Measurements from ENCODE around the gene GLS.
A peak's percentile ranks its signal among the peaks of the same experiment; 100 is the strongest.
"Not testable (repeated sequence)": the region's sequence is repeated elsewhere in the genome, so short reads cannot be mapped to it uniquely, and the experiment has no call there.

Gene GLS

GRCh38 chr2:190856985-190857384 is 23.6 kb upstream of the GLS start:
- no peak for DNase-seq (ENCODE audit: low spot score)

DNA sequence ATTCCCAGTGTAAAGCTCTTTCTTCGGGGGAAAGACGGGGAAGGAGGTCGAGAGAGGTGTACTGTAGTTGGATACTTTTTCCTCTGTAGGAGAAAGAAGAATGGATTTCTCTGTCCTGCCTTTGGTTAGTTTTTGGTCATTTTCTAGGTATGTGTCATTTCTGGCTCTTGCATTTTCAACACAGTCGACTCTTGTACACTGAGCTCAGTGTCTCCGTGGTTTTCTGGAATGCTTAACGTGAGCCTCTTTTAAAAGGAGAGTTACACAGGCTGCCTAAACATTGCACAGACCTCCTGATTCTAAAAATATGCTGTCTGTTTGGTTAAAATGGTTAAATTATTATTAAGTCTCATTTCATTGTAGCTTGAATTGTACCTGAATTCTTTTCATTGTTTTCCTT is 21.8 kb upstream of the GLS start:
- no peak for DNase-seq (ENCODE audit: low spot score)

DNA sequence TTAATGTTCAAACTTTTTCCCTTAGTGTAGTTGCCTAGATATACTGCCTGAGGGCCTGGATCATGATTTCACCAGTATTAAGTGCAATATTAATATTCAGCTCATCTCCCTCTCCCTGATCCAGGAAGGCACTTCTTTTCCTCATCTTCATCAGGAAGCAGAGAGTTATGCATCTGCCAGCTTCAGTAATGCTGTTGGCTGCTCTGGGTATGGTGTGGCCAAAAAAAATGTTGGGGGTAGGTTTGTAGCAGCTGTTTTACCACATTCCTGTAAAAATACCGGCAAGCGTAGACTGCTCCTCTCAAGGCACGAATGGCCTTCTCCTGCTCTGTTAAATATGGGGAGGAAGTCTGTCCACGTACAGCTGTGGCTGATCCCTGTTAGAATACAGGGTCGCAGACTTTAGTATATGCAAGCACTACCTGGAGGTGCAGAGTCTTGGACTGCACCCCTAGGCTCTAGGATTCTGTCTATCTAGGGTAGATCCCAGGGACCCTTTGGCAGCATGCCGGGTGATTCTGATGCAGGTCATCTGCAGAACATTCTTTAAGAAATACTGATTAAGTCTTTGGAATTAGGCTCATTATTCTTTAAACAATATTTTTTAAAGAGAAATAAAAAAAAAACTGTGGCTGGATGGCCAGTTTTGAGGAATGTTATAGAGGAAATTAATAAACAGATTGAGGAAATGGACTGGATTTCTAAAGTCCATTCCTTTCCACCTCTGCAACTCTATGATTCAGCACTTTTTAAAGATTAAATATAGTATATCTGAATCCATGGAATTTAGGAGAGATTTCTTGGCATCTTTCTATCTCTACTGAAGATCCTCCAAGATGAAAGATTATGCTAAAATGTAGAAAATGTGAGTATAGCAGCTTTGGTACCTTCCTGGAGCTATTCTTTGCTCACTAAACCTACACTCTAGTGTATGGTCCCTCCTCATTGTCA is 21.0 kb upstream of the GLS start:
- no peak for DNase-seq (ENCODE audit: low spot score)

GRCh38 chr2:190860985-190861680 is 19.5 kb upstream of the GLS start:
- DNase-seq (ENCODE audit: low spot score): no peak

DNA sequence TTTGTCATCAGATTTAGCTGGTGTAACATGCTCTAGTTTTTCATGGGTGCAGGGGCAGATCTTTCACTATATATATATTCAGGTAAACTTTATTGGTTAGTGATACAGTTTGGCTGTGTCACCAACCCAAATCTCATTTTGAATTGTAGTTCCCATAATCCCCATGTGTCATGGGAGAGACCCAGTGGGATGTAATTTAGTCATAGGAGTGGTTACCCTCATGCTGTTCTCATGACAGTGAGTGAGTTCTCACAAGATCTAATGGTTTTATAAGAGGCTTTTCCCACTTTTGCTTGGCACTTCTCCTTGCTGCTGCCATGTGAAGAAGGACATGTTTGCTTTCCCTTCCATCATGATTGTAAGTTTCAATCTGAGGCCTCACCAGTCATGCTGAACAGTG is 18.5 kb upstream of the GLS start:
- DNase-seq (ENCODE audit: low spot score): not testable (repeated sequence)

DNA sequence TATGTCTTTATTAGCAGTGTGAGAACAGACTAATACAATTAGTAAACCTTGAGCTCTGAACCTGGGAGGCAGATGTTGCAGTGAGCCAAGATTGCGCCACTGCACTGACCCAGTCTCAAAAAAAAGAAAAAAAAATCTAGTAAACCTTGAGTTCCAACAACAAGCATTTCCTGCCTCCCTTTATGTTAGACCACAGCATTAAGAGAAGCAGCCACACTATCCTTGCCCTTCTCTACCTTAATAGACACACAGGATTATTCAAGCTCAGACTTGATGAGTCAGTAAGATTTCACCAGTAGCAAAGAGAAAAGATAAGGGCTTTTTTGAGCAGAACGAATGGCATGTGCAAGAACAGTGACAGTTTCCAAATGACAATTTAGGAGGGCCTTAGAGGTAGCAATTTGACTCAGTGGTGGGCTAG is 18.0 kb upstream of the GLS start:
- DNase-seq (ENCODE audit: low spot score): no peak

- no peak for DNase-seq (ENCODE audit: low spot score)
Measured at GRCh38 chr2:190863946-190864345, 16.7 kb upstream of the GLS start.

DNA sequence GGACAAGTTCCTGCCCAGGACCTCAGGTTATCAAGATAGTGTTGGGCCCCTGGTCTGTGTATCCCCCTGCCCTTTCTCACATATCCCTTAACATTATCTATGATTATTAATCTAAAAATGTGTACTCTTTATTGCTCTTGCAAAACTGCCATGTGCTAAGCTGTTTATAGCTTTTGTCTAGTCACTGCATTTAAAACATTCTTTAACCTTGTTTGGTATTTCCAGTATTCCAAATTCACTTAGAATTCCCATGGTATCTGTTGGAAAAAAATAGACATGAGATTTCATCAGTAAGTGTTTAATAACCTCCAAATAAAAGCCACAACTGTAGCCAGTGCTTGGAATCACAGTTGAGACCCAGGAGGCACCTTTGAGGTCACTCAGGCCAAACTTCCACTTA is 16.2 kb upstream of the GLS start:
- no peak for DNase-seq (ENCODE audit: low spot score)

DNA sequence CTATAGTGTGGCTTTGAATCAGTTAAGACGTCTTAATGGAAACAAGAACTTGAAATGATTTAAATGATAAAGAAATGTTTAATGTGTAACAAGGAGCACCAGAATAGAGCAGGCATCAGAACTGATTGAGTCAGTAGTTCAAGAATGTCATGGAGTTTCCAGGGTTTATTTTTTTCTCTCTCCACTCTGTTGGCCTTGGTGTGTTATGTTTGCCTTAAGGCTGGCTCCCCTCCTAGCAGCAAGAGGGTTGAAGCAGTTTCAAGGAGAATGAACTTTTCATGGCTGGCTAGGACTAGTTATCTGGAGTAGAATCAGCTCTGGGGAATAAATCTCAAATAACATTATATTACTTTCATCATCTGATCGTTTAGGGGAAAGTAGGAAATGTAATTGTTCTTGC is 13.4 kb upstream of the GLS start:
- no peak for DNase-seq (ENCODE audit: low spot score)

DNA sequence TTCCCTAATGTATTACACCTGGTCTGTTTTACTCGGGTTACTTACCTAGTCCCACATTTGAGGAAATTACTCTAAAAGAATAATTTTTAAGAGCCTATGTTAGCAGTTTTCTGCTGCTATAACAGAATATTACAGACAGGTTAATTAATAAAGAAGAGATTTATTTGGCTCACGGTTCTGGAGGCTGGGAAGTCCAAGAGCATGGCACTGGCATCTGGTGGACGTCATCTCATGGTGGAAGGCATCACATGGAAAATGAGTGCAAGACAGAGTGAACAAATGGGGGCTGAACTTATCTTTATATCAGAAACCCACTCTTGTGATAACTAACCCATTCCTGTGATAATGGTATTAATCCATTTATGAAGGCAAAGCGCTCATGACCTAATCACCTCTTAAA is 12.8 kb upstream of the GLS start:
- no peak for DNase-seq (ENCODE audit: low spot score)

GRCh38 chr2:190869721-190870120 is 10.9 kb upstream of the GLS start:
- DNase-seq (ENCODE audit: low spot score): no peak

DNA sequence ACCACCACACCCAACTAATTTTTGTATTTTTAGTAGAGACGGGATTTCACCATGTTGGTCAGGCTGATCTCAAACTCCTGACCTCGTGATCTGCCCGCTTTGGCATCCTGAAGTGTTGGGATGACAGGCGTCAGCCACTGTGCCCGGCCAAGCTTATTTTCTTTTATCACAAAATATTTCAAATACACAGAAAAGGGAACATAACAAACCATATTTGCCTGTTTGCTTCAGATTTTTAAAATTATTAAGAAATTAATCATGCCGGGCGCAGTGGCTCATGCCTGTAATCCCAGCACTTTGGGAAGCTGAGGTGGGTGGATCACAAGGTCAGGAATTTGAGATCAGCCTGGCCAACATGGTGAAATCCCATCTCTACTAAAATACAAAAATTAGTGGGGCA is 7.2 kb upstream of the GLS start:
- not testable (repeated sequence) for DNase-seq (ENCODE audit: low spot score)

DNA sequence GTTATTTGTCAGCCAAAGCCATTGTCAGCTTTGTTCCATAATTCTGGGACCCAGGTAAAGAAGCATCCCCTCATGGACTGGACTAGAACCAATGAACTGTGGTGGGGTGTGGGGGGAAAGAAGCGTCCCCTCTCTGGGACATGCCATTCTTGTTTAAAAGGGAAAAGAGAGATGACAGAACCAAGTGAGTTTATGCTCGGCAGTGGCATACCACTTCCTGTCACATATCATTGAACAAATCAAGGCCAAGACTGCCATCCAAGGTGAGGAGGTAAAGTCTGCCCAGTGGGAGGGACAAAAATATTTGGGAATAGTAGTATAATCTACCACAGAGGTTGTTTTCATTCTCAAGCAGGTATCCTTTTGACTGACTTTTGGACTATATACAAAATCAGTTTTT is 4.7 kb upstream of the GLS start:
- no peak for DNase-seq (ENCODE audit: low spot score)

DNA sequence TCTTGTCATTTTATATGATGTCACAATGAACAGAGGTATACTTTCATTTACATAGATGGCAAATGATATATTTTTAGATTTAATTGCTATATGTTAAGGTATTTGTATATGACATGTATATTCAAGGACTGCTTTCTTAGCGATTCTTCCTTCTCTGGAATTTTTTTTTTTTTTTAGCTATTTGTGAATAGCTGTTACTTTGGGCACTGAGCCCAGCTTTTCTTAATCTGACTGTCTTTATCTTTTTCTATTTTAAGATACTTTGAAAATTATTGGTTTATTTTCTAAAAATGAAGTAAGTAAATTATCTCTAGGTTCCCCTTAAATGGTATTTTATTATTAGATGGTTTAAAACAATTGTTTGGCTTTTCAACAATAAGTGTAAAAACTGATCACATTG is 4.0 kb upstream of the GLS start:
- no peak for DNase-seq (ENCODE audit: low spot score)

- DNase-seq (ENCODE audit: low spot score): no peak
Measured at GRCh38 chr2:190877436-190877835, 3.2 kb upstream of the GLS start.

DNA sequence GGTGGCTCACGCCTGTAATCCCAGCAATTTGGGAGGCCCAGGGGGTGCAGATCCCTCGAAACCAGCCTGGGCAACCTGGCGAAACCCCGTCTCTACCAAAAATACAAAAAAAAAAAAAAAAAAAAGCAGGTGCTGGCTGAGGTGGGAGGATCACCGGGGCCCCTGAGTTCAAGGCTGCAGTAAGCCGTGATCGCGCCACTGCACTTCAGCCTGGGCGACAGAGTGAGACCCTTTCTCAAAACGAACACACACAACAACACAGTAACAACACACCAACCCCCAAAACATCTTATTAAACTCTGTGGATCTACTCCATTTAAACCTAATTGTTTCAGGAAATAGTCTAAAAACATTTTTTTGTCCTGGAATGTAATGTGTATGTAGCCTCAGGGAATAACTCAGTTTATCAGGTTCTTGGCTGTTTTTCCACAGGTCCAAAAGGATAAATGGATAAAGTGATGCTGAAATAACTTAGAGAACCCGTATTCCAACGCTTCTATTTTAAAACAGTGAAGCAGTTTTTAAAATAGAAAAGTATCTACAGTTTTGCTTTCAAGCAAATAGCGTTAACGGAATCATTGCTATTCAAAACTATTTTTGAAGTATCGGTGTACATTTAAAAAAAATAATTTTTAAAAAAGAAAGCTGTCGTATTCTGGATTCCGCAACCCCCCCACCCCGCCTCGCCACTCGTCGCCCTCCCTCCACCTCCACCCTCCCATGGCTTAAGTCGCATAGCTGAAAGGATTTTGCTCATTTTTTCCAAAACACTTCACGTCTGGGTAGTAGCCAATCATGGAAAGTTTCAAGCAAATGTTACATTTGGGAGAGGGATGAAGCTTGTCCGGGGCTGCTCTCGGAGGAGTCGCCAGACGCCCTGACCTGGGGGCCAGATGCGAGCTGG is 895 bp upstream of the GLS start:
- no peak for DNase-seq (ENCODE audit: low spot score)

- DNase-seq (ENCODE audit: low spot score): no peak
Measured at GRCh38 chr2:190881084-190881597, 520 bp downstream of the GLS start.

DNA sequence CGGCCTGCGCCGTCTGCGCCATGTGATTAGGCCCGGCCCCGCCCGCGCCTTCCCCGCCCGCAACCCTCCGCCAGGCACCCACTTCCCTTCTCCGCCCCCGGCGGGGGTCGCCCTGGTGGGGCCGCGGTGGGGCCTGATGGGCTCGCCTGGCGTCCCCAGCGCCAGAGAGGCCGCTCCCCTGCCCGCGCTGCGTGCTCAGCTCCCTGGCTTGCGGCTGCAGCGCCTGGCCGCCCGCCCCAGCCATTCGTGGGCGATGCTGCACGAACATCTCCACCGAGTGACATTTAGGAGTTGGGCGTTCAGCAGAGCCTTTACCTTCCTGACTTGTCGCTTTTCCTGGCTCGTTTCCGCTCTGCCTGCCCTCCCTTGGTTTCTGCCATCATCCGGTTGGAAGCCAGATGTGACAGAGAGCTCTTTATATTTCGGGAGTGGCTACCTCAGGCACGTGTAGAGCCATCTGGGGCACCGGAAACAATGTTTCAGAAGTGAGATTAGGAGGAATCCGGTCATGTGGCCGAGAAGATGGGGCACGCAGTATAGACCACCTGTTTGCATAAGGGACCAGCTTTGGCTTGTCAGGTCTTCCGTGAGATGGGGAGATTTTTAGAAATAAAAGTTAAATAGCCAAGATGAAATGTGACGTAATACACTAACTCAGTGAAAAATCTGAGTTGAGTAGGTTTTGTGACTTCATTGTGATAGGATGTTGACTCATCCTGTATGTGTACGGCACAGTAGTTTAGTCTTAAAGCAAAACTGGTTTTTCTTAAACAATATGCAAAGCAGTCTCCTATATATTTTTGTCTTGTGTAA is 1.2 kb downstream of the GLS start:
- peak; percentile 95 for DNase-seq (ENCODE audit: low spot score)

- DNase-seq (ENCODE audit: low spot score): no peak
Measured at GRCh38 chr2:190882411-190882766, 1.8 kb downstream of the GLS start.

GRCh38 chr2:190882856-190883582 is 2.4 kb downstream of the GLS start:
- DNase-seq (ENCODE audit: low spot score): peak; percentile 79

- not testable (repeated sequence) for DNase-seq (ENCODE audit: low spot score)
Measured at GRCh38 chr2:190885844-190886243, 5.2 kb downstream of the GLS start.

Data from RKO (cell line).